Forelimb muscle (tissue), 1 donor: ENCODE results near the gene CYFIP2. TPM values are rescaled to one million over a fixed set of nuclear protein-coding genes. Genes with fewer than 3 reads are reported as not detected.

Experiments used
- DNase-seq: peaks from one replicate; pipeline ENCODE4 v3.0.0-alpha.2; 2013; ENCODE audit warnings: low read depth
- polyA plus RNA-seq: library from polyadenylated mRNA; unstranded; fragments of 120-200 nt; gene quantifications from one replicate; pipeline ENCODE4 v1.2.1, GENCODE V29; 2013; ENCODE audit not compliant: insufficient read length

Gene CYFIP2
- polyA plus RNA-seq, 1 donor = 5.2 TPM

GRCh38 chr5:157324237-157324636 is 58.3 kb downstream of the CYFIP2 start:
- no peak for DNase-seq

DNA sequence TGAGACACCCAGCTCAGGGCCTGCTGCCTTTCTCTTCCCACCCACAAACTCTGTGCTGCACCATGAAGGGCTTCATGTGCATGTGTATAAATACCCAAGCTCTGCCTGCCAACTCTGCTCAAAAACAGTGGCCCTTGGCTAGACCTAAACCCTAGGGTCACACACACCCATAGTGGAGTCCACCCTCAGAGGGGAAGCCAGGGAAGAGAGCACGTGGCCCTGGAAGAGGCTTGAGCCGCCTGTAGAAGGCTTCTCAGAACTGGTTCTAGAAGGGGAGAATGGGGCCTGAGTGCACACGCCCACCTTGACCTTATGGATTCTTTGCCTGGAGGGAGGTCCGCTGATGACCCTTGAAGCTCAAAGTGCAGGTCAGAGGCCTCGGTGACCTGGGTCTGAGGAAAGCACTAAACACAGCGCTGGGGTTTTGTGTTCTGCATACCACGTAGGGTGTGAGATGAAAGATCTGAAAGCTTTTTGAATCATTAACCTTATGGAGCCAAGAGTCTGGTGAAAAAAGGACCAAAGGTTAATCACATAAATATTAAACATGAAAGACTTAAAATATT is 60.6 kb downstream of the CYFIP2 start:
- no peak for DNase-seq

DNA sequence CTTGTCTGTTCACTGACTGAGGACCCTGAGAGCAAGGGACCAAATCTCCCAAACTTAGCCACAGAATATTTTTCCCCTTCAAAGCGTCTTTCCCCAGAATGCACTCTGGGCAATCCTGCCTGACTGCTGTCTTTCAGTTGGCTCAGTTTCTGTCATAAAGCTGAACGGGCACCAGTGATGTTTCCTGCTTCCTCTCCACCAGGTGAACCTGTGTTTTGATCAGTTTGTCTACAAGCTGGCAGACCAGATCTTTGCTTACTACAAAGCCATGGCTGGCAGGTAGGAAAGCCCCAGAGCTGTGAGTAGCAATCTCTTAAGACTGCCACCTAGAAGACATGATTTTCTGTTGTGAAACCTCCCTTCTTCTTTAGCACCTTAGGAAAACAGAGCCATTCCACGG is 61.8 kb downstream of the CYFIP2 start:
- no peak for DNase-seq

GRCh38 chr5:157328277-157328912 is 62.5 kb downstream of the CYFIP2 start:
- peak; percentile 45 for DNase-seq

DNA sequence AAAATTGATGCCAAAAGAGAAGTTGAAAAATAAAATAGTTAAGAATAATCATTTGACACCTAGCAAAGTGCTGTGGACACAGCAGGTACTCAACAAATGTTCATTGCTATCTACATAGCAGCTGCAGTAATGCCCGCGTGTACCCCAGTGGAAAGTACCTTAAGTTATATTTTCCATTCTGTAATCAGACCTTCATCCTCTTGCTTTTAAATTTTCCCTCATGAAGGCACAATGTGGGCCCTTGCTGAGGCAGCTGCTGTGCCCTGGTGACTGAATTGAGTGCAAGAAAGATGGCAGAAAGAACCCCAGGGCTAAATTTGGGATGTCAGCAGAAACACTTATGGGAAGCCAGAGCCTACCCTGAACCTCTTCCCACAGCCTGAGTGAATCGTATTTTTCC is 65.9 kb downstream of the CYFIP2 start:
- DNase-seq = no peak

- no peak for DNase-seq
These were observed 69.9 kb downstream of the CYFIP2 start for GRCh38 chr5:157335534-157336422.

- no peak for DNase-seq
These were observed 70.5 kb downstream of the CYFIP2 start for GRCh38 chr5:157336423-157336744.

- DNase-seq = no peak
These were observed 73.5 kb downstream of the CYFIP2 start for GRCh38 chr5:157339409-157339808.

- no peak for DNase-seq
These were observed 77.0 kb downstream of the CYFIP2 start for GRCh38 chr5:157342822-157343402.

DNA sequence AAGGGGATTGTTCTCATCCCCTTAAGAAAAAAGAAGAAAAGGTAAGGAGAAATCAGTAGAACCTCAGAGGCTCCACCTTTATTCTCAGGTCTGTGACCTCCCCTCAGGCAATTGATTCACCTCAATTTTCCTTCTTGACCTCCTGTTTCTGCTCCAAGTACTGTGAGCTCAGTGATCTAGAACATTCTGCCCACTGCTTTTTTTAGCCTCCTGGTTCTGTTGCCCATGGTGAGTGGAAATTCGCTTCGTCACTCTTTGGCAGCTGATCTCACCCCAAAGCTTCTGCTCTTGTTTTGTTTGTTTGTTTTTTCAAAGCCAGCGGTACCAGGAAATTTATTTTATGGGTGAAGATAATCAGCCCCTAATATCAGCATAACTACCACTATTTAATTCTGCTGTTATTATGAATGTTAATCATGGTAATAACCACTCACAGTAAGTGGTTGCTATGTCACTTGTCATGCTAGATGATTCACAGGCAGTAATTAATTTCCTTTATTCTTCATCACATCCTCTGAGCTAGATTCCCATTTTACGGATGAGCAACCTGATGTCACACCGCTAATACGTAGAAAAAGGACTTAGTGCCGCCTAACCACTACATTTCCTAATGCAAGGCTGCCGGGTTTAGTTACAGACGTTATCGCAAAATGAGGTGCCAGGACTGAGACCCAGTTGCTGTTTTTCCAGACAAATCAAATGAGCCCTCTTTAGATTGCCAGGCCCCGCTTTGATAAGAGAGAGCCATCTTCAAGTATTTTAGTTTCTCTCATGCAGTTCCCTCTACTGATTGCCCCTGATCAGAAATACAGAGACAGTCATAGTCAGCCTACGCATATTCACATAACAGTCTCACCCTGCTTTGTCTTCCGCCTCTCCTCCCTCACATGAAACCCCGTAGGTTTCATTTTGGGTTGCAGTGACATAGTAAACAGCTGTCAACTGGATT is 78.2 kb downstream of the CYFIP2 start:
- no peak for DNase-seq

DNA sequence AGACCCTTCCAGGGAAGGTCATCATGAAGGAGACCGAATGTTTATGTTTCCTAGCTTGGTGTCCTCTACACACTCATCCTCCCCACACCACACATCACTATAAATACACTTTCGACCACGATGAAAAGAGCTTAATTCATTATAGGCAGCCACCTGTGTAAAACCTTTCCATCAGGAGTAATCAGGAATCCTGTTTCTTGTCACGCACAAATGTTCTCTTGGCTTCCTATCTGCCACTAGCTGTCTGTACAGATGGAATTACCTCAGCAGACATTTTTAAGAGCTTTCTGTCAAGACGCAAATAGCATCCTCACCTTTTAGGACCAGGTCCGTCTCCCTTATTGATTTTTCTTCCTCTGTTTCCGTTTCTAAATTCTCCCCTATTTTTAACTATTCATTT is 79.1 kb downstream of the CYFIP2 start:
- no peak for DNase-seq

- no peak for DNase-seq
These were observed 79.6 kb downstream of the CYFIP2 start for GRCh38 chr5:157345485-157345884.

DNA sequence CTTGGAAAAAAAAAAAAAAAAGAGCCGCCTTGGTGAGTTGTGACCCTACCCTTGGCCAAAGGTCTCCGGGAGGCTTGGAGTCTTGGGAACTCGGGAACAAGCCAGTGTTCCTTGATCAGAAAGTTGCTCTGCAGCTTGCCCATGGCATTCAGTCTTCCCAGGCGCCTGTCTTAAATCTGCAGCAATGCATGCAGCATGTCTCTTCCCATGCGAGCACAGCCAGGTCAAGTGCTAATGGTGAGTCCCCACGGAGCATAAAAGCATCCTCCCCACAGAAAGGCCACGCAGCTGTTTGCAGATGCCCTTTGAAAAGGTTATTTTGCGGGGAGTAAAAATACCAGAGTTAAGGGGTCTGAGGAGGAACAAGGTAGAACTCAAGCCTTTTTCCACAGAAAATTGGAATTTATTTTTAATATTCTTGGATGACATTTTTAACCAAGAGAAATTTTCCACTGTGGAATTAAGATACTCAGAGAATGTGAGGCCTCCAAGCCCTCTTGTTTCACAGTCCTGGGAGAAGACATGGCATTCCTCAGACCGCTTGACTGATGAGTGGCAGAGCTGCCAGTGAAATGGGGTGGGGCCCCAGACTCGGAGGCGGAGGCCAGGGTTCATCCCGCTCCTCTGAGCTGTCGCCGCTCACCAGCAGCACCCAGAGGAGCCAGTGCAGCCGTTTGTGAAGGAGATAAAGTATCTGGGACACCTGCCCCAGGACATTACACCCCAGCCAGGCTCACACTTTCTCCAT is 81.6 kb downstream of the CYFIP2 start:
- DNase-seq = no peak

DNA sequence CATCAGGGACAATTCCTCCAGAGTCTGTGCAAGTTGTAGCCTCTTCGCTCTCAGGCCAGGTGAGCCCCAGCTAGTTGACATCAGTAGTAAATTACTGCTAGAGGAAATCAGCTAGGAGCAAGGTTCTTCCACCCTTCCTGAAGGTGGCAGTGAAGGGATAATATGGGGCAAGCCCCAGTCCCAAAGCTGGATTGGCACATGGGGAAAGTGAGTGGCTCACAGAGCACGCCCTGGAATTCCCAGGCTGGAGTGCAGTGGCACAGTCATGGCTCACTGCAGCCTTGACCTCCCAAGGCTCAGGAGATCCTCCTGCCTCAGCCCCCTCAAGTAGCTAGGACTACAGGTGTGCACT is 82.1 kb downstream of the CYFIP2 start:
- DNase-seq = no peak

GRCh38 chr5:157350939-157351801 is 85.2 kb downstream of the CYFIP2 start:
- DNase-seq = no peak

GRCh38 chr5:157351802-157352092 is 85.8 kb downstream of the CYFIP2 start:
- no peak for DNase-seq

DNA sequence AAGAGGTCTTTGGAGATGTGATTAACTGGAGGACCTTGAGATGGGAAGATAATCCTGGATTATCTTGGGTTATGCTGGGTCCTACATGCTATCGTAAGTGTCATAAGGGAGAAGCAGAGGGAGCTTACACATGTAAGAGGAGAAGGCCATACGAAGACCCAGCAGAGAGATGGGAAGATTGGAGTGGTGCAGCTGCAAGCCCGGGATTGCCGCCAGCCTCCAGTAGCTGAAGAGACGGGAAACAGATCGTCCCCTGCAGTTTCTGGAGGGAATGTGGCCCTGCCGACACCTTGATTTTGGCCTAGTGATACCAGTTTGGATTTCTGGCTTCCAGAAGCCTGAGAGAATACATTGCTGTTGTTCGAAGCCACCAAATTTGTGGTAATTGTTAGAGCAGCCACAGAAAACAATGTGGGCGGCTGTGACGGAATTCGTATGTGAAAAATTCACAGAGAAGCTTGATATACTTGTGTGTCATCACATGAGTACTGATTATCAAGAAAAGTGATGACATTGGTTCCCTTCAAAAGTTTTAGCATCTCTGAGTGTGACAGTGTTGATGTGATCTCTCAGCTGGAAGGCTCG is 86.9 kb downstream of the CYFIP2 start:
- no peak for DNase-seq

DNA sequence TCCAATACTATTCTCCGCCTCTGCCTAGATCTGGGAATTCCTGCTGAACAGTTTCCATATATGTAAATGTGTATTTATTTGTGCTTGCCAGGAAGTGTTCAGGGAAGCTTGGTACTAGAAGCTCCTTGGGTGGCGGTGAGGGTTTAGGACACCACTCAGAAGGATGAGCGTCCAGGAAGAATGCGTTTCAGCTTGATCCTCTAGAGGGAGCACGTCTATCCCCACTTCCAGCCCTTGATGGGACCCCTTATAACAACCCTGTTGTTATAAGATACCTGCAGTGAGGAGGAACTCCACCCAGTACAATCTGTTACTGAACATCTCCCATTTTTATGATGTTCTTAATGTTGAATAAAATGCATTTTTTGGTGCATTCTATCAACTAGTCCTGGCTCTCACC is 88.9 kb downstream of the CYFIP2 start:
- no peak for DNase-seq

GRCh38 chr5:157356576-157356975 is 90.7 kb downstream of the CYFIP2 start:
- no peak for DNase-seq

GRCh38 chr5:157357823-157358222 is 91.9 kb downstream of the CYFIP2 start:
- no peak for DNase-seq
